ENCODE data around the gene CASR.

GRCh38 chr3:122273498-122273897 is 90.0 kb downstream of the CASR start:
- TF ChIP-seq CTCF (IDR thresholded peaks at IDR 0.05) (no peak), REST (IDR thresholded peaks at IDR 0.05; ENCODE audit: low read depth, low read length) (no peak), TEAD4 (IDR thresholded peaks at IDR 0.05; ENCODE audit: borderline replicate concordance, insufficient read depth) (no peak)
